ENCODE results near the gene NDUFC1.

GRCh38 chr4:139241086-139241783 lies 61.0 kb downstream of the NDUFC1 start:
- TF ChIP-seq, protein P1, sequence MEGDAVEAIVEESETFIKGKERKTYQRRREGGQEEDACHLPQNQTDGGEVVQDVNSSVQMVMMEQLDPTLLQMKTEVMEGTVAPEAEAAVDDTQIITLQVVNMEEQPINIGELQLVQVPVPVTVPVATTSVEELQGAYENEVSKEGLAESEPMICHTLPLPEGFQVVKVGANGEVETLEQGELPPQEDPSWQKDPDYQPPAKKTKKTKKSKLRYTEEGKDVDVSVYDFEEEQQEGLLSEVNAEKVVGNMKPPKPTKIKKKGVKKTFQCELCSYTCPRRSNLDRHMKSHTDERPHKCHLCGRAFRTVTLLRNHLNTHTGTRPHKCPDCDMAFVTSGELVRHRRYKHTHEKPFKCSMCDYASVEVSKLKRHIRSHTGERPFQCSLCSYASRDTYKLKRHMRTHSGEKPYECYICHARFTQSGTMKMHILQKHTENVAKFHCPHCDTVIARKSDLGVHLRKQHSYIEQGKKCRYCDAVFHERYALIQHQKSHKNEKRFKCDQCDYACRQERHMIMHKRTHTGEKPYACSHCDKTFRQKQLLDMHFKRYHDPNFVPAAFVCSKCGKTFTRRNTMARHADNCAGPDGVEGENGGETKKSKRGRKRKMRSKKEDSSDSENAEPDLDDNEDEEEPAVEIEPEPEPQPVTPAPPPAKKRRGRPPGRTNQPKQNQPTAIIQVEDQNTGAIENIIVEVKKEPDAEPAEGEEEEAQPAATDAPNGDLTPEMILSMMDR (IDR thresholded peaks at IDR 0.05): no peak
- TF ChIP-seq POLR2A (IDR thresholded peaks at IDR 0.05): no peak
